Limb (tissue), 2 donors: ENCODE measurements around the gene LARP1.
A peak's percentile ranks its signal among the peaks of the same experiment; 100 is the strongest.

Experiments used
- DNase-seq, 2 donors: peaks; one replicate each; pipeline ENCODE4 v3.0.0-alpha.2; 2016; ENCODE audit errors: extremely low spot score in 2 of 2

Gene LARP1

GRCh38 chr5:154788212-154788611, 33.0 kb downstream of the LARP1 start:
- no peak for DNase-seq

GRCh38 chr5:154791535-154791934, 36.4 kb downstream of the LARP1 start:
- no peak for DNase-seq

- DNase-seq, result no peak
These were observed 38.7 kb downstream of the LARP1 start for GRCh38 chr5:154793599-154794524.

- DNase-seq, result no peak
These were observed 39.5 kb downstream of the LARP1 start for GRCh38 chr5:154794525-154795234.

GRCh38 chr5:154795235-154795596, 40.0 kb downstream of the LARP1 start:
- no peak for DNase-seq

GRCh38 chr5:154797762-154798161, 42.6 kb downstream of the LARP1 start:
- DNase-seq, result no peak

GRCh38 chr5:154800582-154800981, 45.4 kb downstream of the LARP1 start:
- DNase-seq, result no peak

- no peak for DNase-seq
These were observed 45.9 kb downstream of the LARP1 start for GRCh38 chr5:154801083-154801482.

- DNase-seq, result no peak
These were observed 46.9 kb downstream of the LARP1 start for GRCh38 chr5:154802050-154802449.

GRCh38 chr5:154806176-154806575, 51.0 kb downstream of the LARP1 start:
- no peak for DNase-seq

- no peak for DNase-seq
These were observed 56.1 kb downstream of the LARP1 start for GRCh38 chr5:154811239-154811638.

- peak; percentile 40 to 69 for DNase-seq
These were observed 56.7 kb downstream of the LARP1 start for GRCh38 chr5:154811653-154812465.

- DNase-seq, result no peak
These were observed 58.0 kb downstream of the LARP1 start for GRCh38 chr5:154813158-154813557.

GRCh38 chr5:154813736-154814135, 58.6 kb downstream of the LARP1 start:
- no peak for DNase-seq

- DNase-seq, result no peak
These were observed 59.8 kb downstream of the LARP1 start for GRCh38 chr5:154815025-154815424.

- DNase-seq, result no peak
These were observed 60.6 kb downstream of the LARP1 start for GRCh38 chr5:154815684-154816247.

GRCh38 chr5:154816891-154817492, 61.8 kb downstream of the LARP1 start:
- no peak for DNase-seq

GRCh38 chr5:154817815-154818214, 62.6 kb downstream of the LARP1 start:
- DNase-seq, result no peak

GRCh38 chr5:154818471-154819116, 63.4 kb downstream of the LARP1 start:
- DNase-seq, result no peak

- DNase-seq, result no peak
These were observed 64.4 kb downstream of the LARP1 start for GRCh38 chr5:154819546-154819945.

- DNase-seq, result no peak
These were observed 65.2 kb downstream of the LARP1 start for GRCh38 chr5:154820383-154820782.
